BLaER1 (cell line): Measurements from ENCODE around the gene FKBP1B.
"Not testable (repeated sequence)": the region's sequence is repeated elsewhere in the genome, so short reads cannot be mapped to it uniquely, and the experiment has no call there.

ENCODE experiments used
- H3K27ac ChIP-seq: shearing (Covaris generic); formaldehyde crosslinking; 2 replicates; pipeline ENCODE4 v1.8.1; 2022
- H3K27me3 ChIP-seq: shearing (Covaris generic); formaldehyde crosslinking; 2 replicates; pipeline ENCODE4 v1.8.1; 2022
- H3K36me3 ChIP-seq: shearing (Covaris generic); formaldehyde crosslinking; 2 replicates; pipeline ENCODE4 v1.8.1; 2022
- H3K4me1 ChIP-seq: shearing (Covaris generic); formaldehyde crosslinking; 2 replicates; pipeline ENCODE4 v1.8.1; 2022
- H3K4me2 ChIP-seq: shearing (Covaris generic); formaldehyde crosslinking; 2 replicates; pipeline ENCODE4 v1.8.1; 2022
- H3K4me3 ChIP-seq: shearing (Covaris generic); formaldehyde crosslinking; 2 replicates; pipeline ENCODE4 v1.8.1; 2022
- H3K9ac ChIP-seq: shearing (Covaris generic); formaldehyde crosslinking; 2 replicates; pipeline ENCODE4 v1.8.1; 2022
- H3K9me3 ChIP-seq: shearing (Covaris generic); formaldehyde crosslinking; 2 replicates; pipeline ENCODE4 v1.8.1; 2022
- H4K20me1 ChIP-seq: shearing (Covaris generic); formaldehyde crosslinking; 2 replicates; pipeline ENCODE4 v1.8.1; 2022
- Cebpa-rat ChIP-seq: shearing (Covaris generic); IDR thresholded peaks from 2 replicates; pipeline ENCODE4 v1.8.1; 2022

The FKBP1B gene

DNA sequence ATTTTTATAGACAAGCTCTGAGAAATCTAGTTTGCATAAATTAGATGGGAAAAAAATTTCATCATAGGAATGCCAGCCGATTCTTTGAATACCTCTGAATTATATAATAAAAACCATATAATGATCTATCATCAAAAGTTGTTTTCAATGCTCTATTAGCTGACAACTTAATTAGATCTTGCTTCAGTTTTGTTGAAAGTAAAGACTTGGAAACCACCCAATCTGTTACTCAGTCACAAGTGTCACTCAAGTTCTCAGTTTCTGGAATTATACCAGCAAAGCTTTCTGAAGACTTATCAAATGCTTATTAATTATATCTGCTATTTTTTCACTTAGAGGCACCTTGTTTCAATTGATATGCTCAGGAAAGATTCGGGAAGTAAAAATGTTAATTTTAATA, 52.5 kb downstream of the FKBP1B start:
- no peak overlapping the region for H3K4me3 ChIP-seq
- H3K4me1 ChIP-seq = peaks cover 8% of the 10 kb centered on the region; the same call in 1 of the 2 replicates
- peaks cover 30% of the 10 kb centered on the region for H3K36me3 ChIP-seq
- no peak overlapping the region for H3K4me2 ChIP-seq
- TF ChIP-seq Cebpa-rat = no peak
- peaks cover 28% of the 10 kb centered on the region for H3K9me3 ChIP-seq
- H3K27me3 ChIP-seq = no peaks in the 10 kb centered on the region
- H3K27ac ChIP-seq = no peak overlapping the region
- H4K20me1 ChIP-seq = no peaks in the 10 kb centered on the region
- no peak overlapping the region for H3K9ac ChIP-seq

DNA sequence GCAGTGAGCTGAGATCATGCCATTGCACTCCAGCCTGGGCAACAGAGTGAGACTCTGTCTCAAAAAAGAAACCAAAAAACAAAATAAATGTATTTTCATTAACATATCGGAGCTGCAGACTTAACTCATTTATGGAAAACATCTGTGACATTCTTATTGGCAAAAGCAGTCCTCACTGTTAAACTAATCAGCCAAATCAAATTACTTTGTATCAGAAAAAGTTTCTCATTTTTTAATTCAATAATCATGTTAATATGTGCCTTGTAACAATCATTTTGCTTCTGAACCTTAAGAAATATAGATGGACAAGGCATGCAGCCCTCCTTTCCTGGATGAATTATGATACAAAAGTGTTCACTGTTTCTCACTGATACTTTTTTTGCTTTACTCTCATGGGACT, 53.1 kb downstream of the FKBP1B start:
- Histone ChIP-seq H4K20me1 (no peaks in the 10 kb centered on the region), H3K4me2 (no peak overlapping the region), H3K36me3 (peaks cover 30% of the 10 kb centered on the region), H3K9me3 (peaks cover 31% of the 10 kb centered on the region), H3K27me3 (no peaks in the 10 kb centered on the region), H3K4me1 (peaks cover 8% of the 10 kb centered on the region; the same call in 1 of the 2 replicates), H3K9ac (no peak overlapping the region), H3K27ac (no peak overlapping the region), H3K4me3 (no peak overlapping the region)
- no peak for TF ChIP-seq Cebpa-rat

DNA sequence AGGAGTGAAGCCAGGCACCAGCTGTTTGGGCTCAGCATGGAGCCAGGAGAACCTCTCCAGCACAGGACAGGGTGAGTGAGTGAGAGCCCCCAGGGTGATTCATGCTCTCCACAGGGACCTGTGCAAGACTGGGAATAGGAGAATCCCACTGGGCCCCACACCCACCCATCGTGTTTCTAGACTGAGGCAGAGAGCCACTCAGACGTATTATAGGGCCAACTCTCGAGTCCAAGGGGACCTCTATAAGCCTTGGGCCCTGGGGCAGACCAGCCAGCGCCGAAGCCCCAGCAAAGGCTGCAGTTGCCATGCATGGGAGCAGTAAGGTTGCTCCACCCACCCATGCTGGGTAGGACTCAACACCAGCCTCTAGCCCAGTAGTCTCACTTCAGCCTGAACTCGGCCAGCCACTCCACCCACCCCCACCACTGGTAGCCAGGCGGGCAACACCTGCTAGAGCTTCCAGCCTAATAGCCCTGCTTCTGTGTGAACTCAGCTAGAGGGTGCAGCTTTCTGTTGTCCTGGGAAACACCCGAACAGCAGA, 54.6 kb downstream of the FKBP1B start:
- Histone ChIP-seq H3K9me3 (peaks cover 44% of the 10 kb centered on the region), H3K36me3 (peaks cover 30% of the 10 kb centered on the region), H3K4me1 (peaks cover 8% of the 10 kb centered on the region; the same call in 1 of the 2 replicates), H4K20me1 (no peaks in the 10 kb centered on the region), H3K27ac (no peak overlapping the region), H3K27me3 (no peaks in the 10 kb centered on the region), H3K9ac (no peak overlapping the region), H3K4me2 (no peak overlapping the region), H3K4me3 (no peak overlapping the region)
- no peak for TF ChIP-seq Cebpa-rat

DNA sequence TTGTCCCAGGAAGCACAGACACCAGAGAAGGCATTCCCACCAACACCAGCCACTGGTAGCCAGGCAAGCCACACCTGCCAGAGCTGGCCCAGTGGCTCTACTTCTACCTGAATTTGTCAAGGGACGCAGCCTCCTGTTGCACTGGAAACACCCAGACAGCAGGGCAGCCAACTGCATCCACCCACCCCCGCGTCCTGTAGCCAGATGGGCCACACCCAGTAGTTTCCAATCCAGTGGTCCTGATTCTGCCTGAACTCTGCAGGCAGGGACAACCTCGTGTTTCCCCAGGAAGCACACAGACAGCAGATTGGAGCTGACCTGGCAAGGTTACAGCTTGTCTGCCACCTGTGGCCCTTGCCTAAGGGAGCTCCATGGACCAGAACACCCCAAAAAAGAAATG, 55.4 kb downstream of the FKBP1B start:
- Histone ChIP-seq H3K9me3 (peaks cover 44% of the 10 kb centered on the region), H3K9ac (no peak overlapping the region), H4K20me1 (no peaks in the 10 kb centered on the region), H3K4me3 (no peak overlapping the region), H3K27ac (no peak overlapping the region), H3K4me2 (no peak overlapping the region), H3K4me1 (peaks cover 8% of the 10 kb centered on the region; the same call in 1 of the 2 replicates), H3K27me3 (no peaks in the 10 kb centered on the region), H3K36me3 (peaks cover 30% of the 10 kb centered on the region)
- TF ChIP-seq Cebpa-rat = no peak

DNA sequence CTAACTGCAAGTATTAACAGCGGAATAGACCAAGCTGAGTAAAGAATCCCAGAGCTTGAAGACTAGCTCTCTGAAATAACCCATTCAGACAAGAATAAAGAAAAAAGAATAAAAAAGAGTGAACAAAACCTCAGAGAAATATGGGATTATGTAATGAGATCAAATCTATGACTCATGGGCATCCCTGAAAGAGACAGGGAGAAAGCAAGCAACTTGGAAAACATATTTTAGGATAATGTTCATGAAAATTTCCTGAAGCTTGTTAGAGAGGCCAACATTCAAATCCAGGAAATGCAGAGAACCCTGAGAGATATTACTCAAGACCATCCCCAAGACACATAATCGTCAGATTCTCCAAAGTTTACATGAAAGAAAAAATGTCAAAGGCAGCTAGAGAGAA, 56.3 kb downstream of the FKBP1B start:
- H3K4me2 ChIP-seq = no peak overlapping the region
- H3K36me3 ChIP-seq = peaks cover 30% of the 10 kb centered on the region

DNA sequence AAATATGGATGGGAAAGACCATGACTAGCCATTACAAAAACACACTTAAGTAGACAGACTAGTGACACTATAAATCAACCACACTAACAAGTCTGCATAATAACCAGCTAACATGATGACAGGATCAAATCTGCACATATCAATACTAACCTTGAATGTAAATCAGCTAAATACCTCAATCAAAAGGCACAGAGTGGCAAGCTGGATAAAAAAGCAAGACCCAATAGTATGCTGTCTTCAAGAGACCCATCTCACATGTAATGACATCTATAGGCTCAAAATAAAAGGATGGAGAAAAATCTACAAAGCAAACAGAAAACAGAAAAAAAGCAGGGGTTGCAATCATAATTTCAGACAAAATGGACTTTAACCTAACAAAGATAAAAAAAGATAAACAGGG, 57.2 kb downstream of the FKBP1B start:
- Histone ChIP-seq H3K9me3 (peaks cover 44% of the 10 kb centered on the region), H3K27me3 (no peaks in the 10 kb centered on the region), H3K4me1 (peaks cover 8% of the 10 kb centered on the region; the same call in 1 of the 2 replicates), H3K36me3 (peaks cover 27% of the 10 kb centered on the region), H4K20me1 (no peaks in the 10 kb centered on the region), H3K9ac (no peak overlapping the region), H3K27ac (no peak overlapping the region), H3K4me2 (no peak overlapping the region), H3K4me3 (no peak overlapping the region)
- TF ChIP-seq Cebpa-rat = no peak

More for the DNA sequence above, 56.3 kb downstream of the FKBP1B start:
- Histone ChIP-seq H3K27ac (no peak overlapping the region), H3K9me3 (peaks cover 44% of the 10 kb centered on the region), H3K4me3 (no peak overlapping the region), H4K20me1 (no peaks in the 10 kb centered on the region), H3K9ac (no peak overlapping the region), H3K27me3 (no peaks in the 10 kb centered on the region), H3K4me1 (peaks cover 8% of the 10 kb centered on the region; the same call in 1 of the 2 replicates)
- no peak for TF ChIP-seq Cebpa-rat

DNA sequence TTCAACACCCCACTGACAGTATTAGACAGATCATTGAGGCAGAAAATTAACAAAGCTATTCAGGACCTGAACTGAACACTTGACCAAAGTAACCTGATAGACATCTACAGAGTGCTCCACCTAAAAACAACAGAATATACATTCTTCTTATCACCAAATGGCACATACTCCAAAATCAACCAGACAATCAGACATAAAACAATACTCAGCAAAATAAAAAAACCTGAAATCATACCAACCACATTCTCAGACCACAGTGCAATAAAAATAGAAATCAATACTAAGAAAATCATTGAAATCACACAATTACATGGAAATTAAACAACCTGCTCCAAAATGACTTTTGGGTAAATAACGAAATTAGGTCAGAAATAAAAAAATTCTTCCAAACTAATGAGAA, 57.8 kb downstream of the FKBP1B start:
- Histone ChIP-seq H3K4me3 (no peak overlapping the region), H3K36me3 (peaks cover 26% of the 10 kb centered on the region), H3K27ac (no peak overlapping the region), H3K4me1 (peaks cover 8% of the 10 kb centered on the region; the same call in 1 of the 2 replicates), H3K27me3 (no peaks in the 10 kb centered on the region), H3K9me3 (peaks cover 44% of the 10 kb centered on the region), H3K9ac (no peak overlapping the region), H3K4me2 (no peak overlapping the region), H4K20me1 (no peaks in the 10 kb centered on the region)
- no peak for TF ChIP-seq Cebpa-rat

DNA sequence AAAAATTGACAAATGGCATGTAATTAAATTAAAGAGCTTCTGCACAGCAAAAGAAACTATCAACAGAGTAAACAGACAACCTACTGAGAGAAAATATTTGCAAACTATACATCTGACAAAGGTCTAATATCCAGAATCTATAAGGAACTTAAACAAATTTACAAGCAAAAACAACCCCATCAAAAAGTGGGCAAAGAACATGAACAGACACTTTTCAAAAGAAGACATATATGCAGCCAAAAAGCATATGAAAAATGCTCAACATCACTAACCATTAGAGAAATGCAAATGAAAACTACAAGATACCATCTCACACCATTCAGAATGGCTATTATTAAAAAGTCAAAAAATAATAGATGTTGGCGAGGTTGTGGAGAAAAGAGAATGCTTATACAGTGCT, 59.9 kb downstream of the FKBP1B start:
- not testable (repeated sequence) for H3K4me3 ChIP-seq, H3K4me1 ChIP-seq, H3K4me2 ChIP-seq

DNA sequence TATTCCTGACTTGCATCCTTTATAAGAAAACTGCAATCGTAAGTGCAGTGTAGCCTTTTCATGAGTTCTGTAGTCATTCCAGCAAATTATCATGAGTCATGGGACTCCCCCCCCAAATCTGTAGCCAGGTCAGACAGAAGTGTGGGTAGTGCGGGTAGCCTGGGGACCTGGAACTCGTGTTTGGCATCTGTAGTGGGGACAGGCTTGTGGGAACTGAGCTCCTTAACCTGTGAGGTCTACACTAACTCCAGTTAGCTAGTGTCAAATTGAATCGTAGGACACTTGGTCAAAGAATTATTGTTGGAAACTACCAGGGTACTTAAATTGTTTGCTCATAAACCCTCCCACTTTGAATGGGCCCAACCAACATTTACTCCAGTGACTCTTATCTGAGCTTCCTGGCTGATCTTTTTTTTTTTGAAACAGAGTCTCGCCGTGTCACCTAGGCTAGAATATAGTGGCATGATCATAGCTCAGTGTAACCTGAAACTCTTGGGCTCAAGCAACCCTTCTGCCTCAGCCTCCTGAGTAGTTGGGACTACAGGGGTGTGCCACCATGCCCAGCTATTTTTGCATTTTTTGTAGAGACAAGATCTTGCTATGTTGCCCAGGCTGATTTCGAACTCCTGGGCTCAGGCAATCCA, 61.2 kb downstream of the FKBP1B start:
- peaks cover 16% of the 10 kb centered on the region; the same call in 1 of the 2 replicates for H3K36me3 ChIP-seq
- no peak for TF ChIP-seq Cebpa-rat
- H3K4me2 ChIP-seq = no peak overlapping the region
- H3K9ac ChIP-seq = no peak overlapping the region
- H3K4me1 ChIP-seq = no peaks in the 10 kb centered on the region
- H3K9me3 ChIP-seq = peaks cover 36% of the 10 kb centered on the region
- H3K27me3 ChIP-seq = no peaks in the 10 kb centered on the region
- no peak overlapping the region for H3K4me3 ChIP-seq
- H3K27ac ChIP-seq = no peak overlapping the region
- no peaks in the 10 kb centered on the region for H4K20me1 ChIP-seq

More for the DNA sequence above, 59.9 kb downstream of the FKBP1B start:
- H3K9ac ChIP-seq, H3K27ac ChIP-seq, H4K20me1 ChIP-seq, H3K27me3 ChIP-seq: not testable (repeated sequence)
- peaks cover 17% of the 10 kb centered on the region; the same call in 1 of the 2 replicates for H3K36me3 ChIP-seq
- peaks cover 42% of the 10 kb centered on the region for H3K9me3 ChIP-seq

DNA sequence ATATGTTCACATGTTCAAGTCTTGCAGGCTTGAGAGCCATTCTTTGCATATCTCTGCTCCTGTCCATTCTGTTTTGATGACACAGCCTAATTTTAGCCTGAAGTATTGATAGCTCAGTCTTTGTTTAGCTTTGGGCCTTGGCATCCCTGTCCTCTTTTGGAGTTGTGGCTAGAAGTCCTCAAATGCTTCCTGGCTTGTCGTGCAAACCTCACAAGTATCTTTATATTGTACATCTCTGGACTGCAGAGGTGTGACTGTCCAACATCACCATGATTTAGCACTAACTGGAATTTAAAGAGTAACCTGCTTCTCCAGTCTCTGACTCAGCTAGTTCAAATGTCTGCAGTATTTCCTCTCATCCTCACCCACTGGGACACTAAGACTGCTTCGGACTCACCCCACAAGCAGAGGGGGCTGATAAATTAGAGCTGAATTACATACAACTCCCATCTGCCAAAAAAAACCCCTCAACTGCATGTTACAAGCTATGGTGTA, 61.9 kb downstream of the FKBP1B start:
- Histone ChIP-seq H3K27me3 (no peaks in the 10 kb centered on the region), H3K27ac (no peak overlapping the region), H4K20me1 (no peaks in the 10 kb centered on the region), H3K9me3 (peaks cover 29% of the 10 kb centered on the region), H3K4me1 (no peaks in the 10 kb centered on the region), H3K9ac (no peak overlapping the region), H3K4me3 (no peak overlapping the region), H3K36me3 (peaks cover 16% of the 10 kb centered on the region; the same call in 1 of the 2 replicates), H3K4me2 (no peak overlapping the region)
- no peak for TF ChIP-seq Cebpa-rat
